ENCODE results near the gene KPRP. TPM values are rescaled to one million over a fixed set of nuclear protein-coding genes. Genes with fewer than 3 reads are reported as not detected.

KPRP gene
- total RNA-seq, 4 donors from 2014 or later: 0.09 to 3.7 (median 1.2) TPM

DNA sequence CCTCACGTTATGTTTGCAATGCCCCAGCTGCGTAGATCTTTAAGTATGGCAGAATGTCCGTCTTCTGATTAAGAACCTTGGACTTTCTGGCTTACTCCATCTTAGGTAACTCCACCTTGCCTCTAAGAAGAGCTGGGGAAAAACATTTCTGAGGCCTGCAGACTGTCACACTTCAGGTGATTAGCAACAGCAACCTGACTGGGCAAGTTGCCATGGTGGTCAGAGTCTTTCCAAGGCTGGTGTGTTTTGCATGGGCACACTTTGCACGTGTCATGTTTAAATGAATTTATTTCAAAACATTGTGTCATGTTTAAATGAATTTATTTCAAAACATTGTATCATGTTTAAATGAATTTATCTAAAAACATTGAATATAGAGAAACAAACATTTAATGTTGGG is 811 bp downstream of the KPRP start:
- 85 to 92% methylated on average over 4 of the region's 4 CpGs for WGBS, 2 donors
- TF ChIP-seq CTCF (IDR thresholded peaks at IDR 0.05) (no peak), POLR2A (IDR thresholded peaks at IDR 0.05) (no peak)
- Histone ChIP-seq H3K4me1 (peaks cover 0 to 47% (median 0%) of the 10 kb centered on the region in 3 donors), H3K4me3 (peak overlapping the region in 1 of 4 donors; percentile 2), H3K27me3 (peaks cover 0 to 3% (median 0%) of the 10 kb centered on the region in 4 donors), H3K36me3 (no peaks in the 10 kb centered on the region), H3K9me3 (no peaks in the 10 kb centered on the region), H3K27ac (peak overlapping the region in 1 of 4 donors; percentile 30)
- no peak for DNase-seq
- intact Hi-C loops (cut with DNase I): no loop called here

DNA sequence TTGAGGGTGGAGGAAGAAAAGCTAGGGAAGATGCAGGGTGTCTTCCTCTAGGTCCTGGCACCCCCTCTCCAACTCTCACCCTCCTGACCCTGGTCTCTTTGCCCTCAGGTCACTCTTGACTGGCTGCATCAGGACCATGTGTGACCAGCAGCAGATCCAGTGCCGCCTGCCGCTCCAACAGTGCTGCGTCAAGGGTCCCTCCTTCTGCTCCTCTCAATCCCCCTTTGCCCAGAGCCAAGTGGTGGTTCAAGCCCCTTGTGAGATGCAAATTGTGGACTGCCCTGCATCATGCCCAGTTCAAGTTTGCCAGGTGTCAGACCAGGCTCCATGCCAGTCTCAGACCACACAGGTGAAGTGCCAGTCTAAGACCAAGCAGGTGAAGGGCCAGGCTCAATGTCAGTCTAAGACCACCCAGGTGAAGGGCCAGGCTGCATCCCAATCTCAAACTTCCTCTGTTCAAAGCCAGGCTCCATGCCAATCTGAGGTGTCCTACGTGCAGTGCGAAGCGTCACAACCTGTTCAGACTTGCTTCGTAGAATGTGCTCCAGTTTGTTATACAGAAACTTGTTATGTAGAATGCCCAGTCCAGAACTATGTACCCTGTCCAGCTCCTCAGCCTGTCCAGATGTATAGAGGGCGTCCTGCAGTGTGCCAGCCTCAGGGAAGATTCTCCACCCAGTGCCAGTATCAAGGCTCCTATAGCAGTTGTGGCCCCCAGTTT is 1.8 kb downstream of the KPRP start:
- Histone ChIP-seq H3K4me1 (peaks cover 0 to 47% (median 0%) of the 10 kb centered on the region in 3 donors), H3K4me3 (no peak overlapping the region), H3K27ac (peak overlapping the region in 3 of 4 donors; percentile 39 to 60 (median 44)), H3K36me3 (no peaks in the 10 kb centered on the region), H3K9me3 (no peaks in the 10 kb centered on the region), H3K27me3 (peaks cover 0 to 3% (median 0%) of the 10 kb centered on the region in 4 donors)
- DNase-seq: no peak
- intact Hi-C loops (cut with DNase I): no loop called here
- TF ChIP-seq CTCF (IDR thresholded peaks at IDR 0.05): no peak
- no peak for TF ChIP-seq POLR2A (IDR thresholded peaks at IDR 0.05)
- WGBS, 2 donors: 60 to 69% methylated on average over 6 to 7 of the region's 8 CpGs

DNA sequence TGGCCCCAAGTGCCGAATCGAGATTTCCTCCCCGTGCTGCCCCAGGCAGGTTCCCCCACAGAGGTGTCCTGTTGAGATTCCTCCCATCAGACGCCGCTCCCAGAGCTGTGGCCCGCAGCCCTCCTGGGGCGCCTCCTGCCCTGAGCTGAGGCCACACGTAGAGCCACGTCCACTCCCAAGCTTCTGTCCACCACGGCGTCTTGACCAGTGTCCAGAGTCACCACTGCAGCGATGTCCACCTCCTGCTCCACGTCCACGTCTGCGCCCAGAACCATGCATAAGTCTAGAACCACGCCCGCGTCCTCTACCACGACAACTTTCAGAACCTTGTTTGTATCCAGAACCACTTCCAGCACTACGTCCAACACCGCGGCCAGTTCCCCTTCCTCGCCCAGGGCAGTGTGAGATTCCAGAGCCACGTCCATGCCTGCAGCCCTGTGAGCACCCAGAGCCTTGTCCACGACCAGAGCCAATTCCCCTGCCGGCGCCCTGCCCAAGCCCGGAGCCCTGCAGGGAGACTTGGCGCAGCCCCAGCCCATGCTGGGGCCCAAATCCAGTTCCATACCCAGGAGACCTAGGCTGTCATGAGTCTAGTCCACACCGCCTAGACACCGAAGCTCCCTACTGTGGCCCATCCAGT is 2.8 kb downstream of the KPRP start:
- Histone ChIP-seq H3K9me3 (no peaks in the 10 kb centered on the region), H3K36me3 (no peaks in the 10 kb centered on the region), H3K27ac (peak overlapping the region in 2 of 4 donors; percentile 44 to 60), H3K4me1 (peaks cover 0 to 47% (median 0%) of the 10 kb centered on the region in 3 donors), H3K4me3 (no peak overlapping the region), H3K27me3 (no peaks in the 10 kb centered on the region)
- 82 to 96% methylated on average over 8 to 19 of the region's 31 CpGs for WGBS, 2 donors
- TF ChIP-seq POLR2A (IDR thresholded peaks at IDR 0.05) (no peak), CTCF (IDR thresholded peaks at IDR 0.05) (no peak)
- intact Hi-C loops (cut with DNase I): no loop called here
- DNase-seq: no peak

DNA sequence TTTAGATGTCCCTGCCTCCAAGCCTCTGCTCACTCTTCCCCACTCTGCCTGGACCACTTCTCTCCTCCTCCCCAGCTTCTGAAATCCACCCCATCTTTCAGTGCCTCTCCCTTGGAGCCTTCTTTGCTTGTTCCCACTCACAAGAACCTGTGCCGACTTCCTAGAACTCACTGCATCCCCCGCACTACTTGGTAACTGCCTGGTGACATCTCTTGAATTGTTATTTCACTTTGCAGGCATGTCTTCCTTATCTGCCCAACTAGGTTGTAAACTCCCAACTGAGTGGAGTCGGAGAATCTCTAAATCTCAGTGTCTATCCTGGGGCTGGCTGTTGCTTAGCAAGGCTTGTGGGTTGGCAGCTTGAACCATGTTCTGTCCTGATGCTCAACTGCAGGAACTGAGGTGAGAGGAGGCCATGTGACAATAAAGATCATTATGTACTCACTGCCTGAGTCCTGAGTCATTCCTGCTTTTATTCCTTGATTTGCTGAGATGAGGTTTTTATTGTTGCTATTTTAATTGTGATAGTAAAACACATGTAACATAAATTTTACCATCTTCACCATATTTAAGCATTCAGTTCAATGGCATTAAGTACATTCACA is 3.9 kb downstream of the KPRP start:
- Histone ChIP-seq H3K27ac (no peak overlapping the region), H3K36me3 (no peaks in the 10 kb centered on the region), H3K4me1 (peaks cover 0 to 45% (median 0%) of the 10 kb centered on the region in 3 donors), H3K9me3 (no peaks in the 10 kb centered on the region), H3K27me3 (no peaks in the 10 kb centered on the region), H3K4me3 (no peak overlapping the region)
- intact Hi-C loops (cut with DNase I): no loop called here
- no peak for TF ChIP-seq POLR2A (IDR thresholded peaks at IDR 0.05)
- no peak for TF ChIP-seq CTCF (IDR thresholded peaks at IDR 0.05)
- DNase-seq: no peak
- WGBS, 2 donors: 88 to 89% methylated on average over 3 of the region's 3 CpGs

All from esophagus squamous epithelium (tissue), 5 donors.